ENCODE data around the gene CAMKK1.

DNA sequence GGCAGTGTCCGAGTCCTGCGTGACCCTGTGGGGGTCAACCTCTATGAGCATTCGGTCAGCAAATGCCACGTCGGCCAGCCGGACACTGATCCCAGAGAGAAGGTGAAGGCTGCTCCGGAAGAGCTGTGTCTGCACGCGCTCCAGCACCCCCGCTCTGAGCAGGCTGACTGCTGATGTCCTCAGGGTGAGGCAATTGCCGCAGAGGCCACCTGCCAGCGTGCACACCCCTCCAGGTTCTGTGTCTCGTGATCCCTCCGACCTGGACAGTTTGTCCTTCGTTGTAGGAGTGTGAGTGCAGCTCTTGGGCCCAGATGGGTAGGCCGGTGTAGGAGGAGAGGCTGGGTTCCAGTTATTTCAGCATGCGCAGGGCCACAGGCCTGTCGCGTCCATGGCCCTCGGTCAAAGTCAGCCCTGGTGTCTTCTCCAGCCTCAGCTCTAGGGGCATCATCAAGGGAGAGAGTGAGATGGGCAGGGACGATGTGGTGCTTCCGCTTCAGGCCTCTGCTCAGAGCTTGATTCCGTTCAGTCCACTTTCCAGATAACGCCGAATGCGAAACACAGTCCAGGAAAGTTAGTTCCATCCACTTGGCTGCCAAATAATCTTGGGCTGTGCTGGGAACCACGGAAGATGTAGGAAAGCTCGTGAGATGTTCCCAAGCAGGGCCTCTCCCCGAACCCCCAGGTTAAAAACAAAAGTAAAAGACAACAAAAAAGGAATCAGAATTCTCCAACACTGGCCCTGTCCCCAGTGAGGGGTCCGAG, 31.7 kb downstream of the CAMKK1 start:
- TF ChIP-seq, protein P1, sequence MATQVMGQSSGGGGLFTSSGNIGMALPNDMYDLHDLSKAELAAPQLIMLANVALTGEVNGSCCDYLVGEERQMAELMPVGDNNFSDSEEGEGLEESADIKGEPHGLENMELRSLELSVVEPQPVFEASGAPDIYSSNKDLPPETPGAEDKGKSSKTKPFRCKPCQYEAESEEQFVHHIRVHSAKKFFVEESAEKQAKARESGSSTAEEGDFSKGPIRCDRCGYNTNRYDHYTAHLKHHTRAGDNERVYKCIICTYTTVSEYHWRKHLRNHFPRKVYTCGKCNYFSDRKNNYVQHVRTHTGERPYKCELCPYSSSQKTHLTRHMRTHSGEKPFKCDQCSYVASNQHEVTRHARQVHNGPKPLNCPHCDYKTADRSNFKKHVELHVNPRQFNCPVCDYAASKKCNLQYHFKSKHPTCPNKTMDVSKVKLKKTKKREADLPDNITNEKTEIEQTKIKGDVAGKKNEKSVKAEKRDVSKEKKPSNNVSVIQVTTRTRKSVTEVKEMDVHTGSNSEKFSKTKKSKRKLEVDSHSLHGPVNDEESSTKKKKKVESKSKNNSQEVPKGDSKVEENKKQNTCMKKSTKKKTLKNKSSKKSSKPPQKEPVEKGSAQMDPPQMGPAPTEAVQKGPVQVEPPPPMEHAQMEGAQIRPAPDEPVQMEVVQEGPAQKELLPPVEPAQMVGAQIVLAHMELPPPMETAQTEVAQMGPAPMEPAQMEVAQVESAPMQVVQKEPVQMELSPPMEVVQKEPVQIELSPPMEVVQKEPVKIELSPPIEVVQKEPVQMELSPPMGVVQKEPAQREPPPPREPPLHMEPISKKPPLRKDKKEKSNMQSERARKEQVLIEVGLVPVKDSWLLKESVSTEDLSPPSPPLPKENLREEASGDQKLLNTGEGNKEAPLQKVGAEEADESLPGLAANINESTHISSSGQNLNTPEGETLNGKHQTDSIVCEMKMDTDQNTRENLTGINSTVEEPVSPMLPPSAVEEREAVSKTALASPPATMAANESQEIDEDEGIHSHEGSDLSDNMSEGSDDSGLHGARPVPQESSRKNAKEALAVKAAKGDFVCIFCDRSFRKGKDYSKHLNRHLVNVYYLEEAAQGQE (IDR thresholded peaks at IDR 0.05; ENCODE audit: insufficient read depth in 1 of 2, low read depth in 2 of 2, low read length in 2 of 2) = no peak
- TF ChIP-seq POLR2AphosphoS5 (IDR thresholded peaks at IDR 0.05; ENCODE audit: low read depth, low read length) = no peak
- no peak for TF ChIP-seq FOXP2 (optimal IDR thresholded peaks at IDR 0.05; ENCODE audit: borderline replicate concordance, extremely low read depth, extremely low read length, insufficient read depth)
